ENCODE results near the gene TRIM46. TPM values are rescaled to one million over a fixed set of nuclear protein-coding genes. Genes with fewer than 3 reads are reported as not detected.

TRIM46 gene
- total RNA-seq, 1 donor from 2014 or later, result 13.2 TPM

GRCh38 chr1:155127105-155127966 is 46.3 kb upstream of the TRIM46 start, which contains the start of gene EFNA1:
TSS of gene EFNA1 (plus strand) at chr1:155127876. CDS start at chr1:155127978, 102 bp downstream.
- Histone ChIP-seq H3K4me3 (ENCODE audit: insufficient read depth, low read depth, low read length) (peak within 1 kb of the TSS; percentile 55), H3K9ac (ENCODE audit: low read length) (peak within 1 kb of the TSS; percentile 77), H4K20me1 (ENCODE audit: insufficient read depth, low read length) (no peaks in the 10 kb centered on the region), H3K4me1 (ENCODE audit: insufficient read depth, low read length) (peaks cover 44% of the 10 kb centered on the region), H3K27ac (ENCODE audit: low read depth, low read length) (no peak within 1 kb of the TSS), H3K79me2 (ENCODE audit: insufficient read depth, low read length) (no peaks in the 10 kb centered on the region), H2AFZ (ENCODE audit: low read depth, low read length) (peak within 1 kb of the TSS; percentile 81), H3K36me3 (ENCODE audit: insufficient read depth, low read length) (no peaks in the 10 kb centered on the region), H3K27me3 (ENCODE audit: insufficient read depth, low read length) (peaks cover 48% of the 10 kb centered on the region), H3K9me3 (ENCODE audit: insufficient read depth, low read depth, low read length) (no peaks in the 10 kb centered on the region), H3K4me2 (ENCODE audit: low read length) (peak within 1 kb of the TSS; percentile 90)
- FAIRE-seq (no peak), DNase-seq (ENCODE audit: low read depth) (peak; percentile 36)
- H3K4me3 Mint-ChIP-seq (ENCODE audit: unreplicated experiment), result peak within 1 kb of the TSS; percentile 87
- peaks cover 5% of the 10 kb centered on the region for H3K36me3 Mint-ChIP-seq (ENCODE audit: low read depth, unreplicated experiment)
- peaks cover 44% of the 10 kb centered on the region for H3K4me1 Mint-ChIP-seq (ENCODE audit: low read depth, unreplicated experiment)
- peak within 1 kb of the TSS; percentile 95 for H3K27ac Mint-ChIP-seq (ENCODE audit: unreplicated experiment)
- no peaks in the 10 kb centered on the region for H3K9me3 Mint-ChIP-seq (ENCODE audit: unreplicated experiment)
- peaks cover 1% of the 10 kb centered on the region for H3K27me3 Mint-ChIP-seq (ENCODE audit: low read depth, unreplicated experiment)
- TF ChIP-seq EZH2 (IDR thresholded peaks at IDR 0.05; ENCODE audit: insufficient read depth, low read length) (no peak), CTCF (IDR thresholded peaks at IDR 0.05; ENCODE audit: insufficient read depth, low read depth, low read length) (no peak)

- TF ChIP-seq EZH2 (IDR thresholded peaks at IDR 0.05; ENCODE audit: insufficient read depth, low read length) (peak; percentile 37), CTCF (IDR thresholded peaks at IDR 0.05; ENCODE audit: insufficient read depth, low read depth, low read length) (no peak)
- H3K79me2 ChIP-seq (ENCODE audit: insufficient read depth, low read length), result no peaks in the 10 kb centered on the region
- H3K4me3 Mint-ChIP-seq (ENCODE audit: unreplicated experiment), result peak overlapping the region; percentile 87
- H3K4me3 ChIP-seq (ENCODE audit: insufficient read depth, low read depth, low read length), result peak overlapping the region; percentile 55
- H3K4me1 Mint-ChIP-seq (ENCODE audit: low read depth, unreplicated experiment), result peaks cover 44% of the 10 kb centered on the region
- H3K36me3 ChIP-seq (ENCODE audit: insufficient read depth, low read length), result no peaks in the 10 kb centered on the region
- peaks cover 5% of the 10 kb centered on the region for H3K36me3 Mint-ChIP-seq (ENCODE audit: low read depth, unreplicated experiment)
- FAIRE-seq (no peak), DNase-seq (ENCODE audit: low read depth) (no peak)
- peak overlapping the region; percentile 77 for H3K9ac ChIP-seq (ENCODE audit: low read length)
- no peaks in the 10 kb centered on the region for H3K9me3 ChIP-seq (ENCODE audit: insufficient read depth, low read depth, low read length)
- no peaks in the 10 kb centered on the region for H4K20me1 ChIP-seq (ENCODE audit: insufficient read depth, low read length)
- H2AFZ ChIP-seq (ENCODE audit: low read depth, low read length), result peak overlapping the region; percentile 81
- peaks cover 45% of the 10 kb centered on the region for H3K27me3 ChIP-seq (ENCODE audit: insufficient read depth, low read length)
- H3K27me3 Mint-ChIP-seq (ENCODE audit: low read depth, unreplicated experiment), result no peaks in the 10 kb centered on the region
- H3K4me2 ChIP-seq (ENCODE audit: low read length), result peak overlapping the region; percentile 90
- peak overlapping the region; percentile 73 for H3K27ac Mint-ChIP-seq (ENCODE audit: unreplicated experiment)
- H3K27ac ChIP-seq (ENCODE audit: low read depth, low read length), result no peak overlapping the region
- H3K9me3 Mint-ChIP-seq (ENCODE audit: unreplicated experiment), result no peaks in the 10 kb centered on the region
- H3K4me1 ChIP-seq (ENCODE audit: insufficient read depth, low read length), result peaks cover 44% of the 10 kb centered on the region
Measured at GRCh38 chr1:155127967-155128754, 45.5 kb upstream of the TRIM46 start.

Measured in astrocyte (in vitro differentiated cells and primary cell).